ENCODE measurements around the gene JCAD.

Gene JCAD

GRCh38 chr10:29987471-29987870 lies 71.9 kb downstream of the JCAD start:
- no peak overlapping the region for H2AFZ ChIP-seq (ENCODE audit: low read length)
- H3K9ac ChIP-seq (ENCODE audit: low read depth, low read length, poor library complexity, severe bottlenecking), result no peak overlapping the region
- no peak overlapping the region for H3K4me3 ChIP-seq (ENCODE audit: low read length, poor library complexity, severe bottlenecking)
- H3K4me1 ChIP-seq (ENCODE audit: insufficient read depth, low read length, poor library complexity, severe bottlenecking), result no peaks in the 10 kb centered on the region
- no peaks in the 10 kb centered on the region for H4K20me1 ChIP-seq (ENCODE audit: insufficient read depth, low read length, poor library complexity, severe bottlenecking)
- H3K36me3 ChIP-seq (ENCODE audit: insufficient read depth, low read length), result no peaks in the 10 kb centered on the region
- H3F3A ChIP-seq (ENCODE audit: low read depth), result no peaks in the 10 kb centered on the region
- TF ChIP-seq EZH2phosphoT487 (IDR thresholded peaks at IDR 0.05; ENCODE audit: borderline replicate concordance) (no peak), CTCF (conservative IDR thresholded peaks at IDR 0.05; ENCODE audit: low read length) (no peak)
- H3K27me3 ChIP-seq (ENCODE audit: insufficient read depth, low read length, poor library complexity, severe bottlenecking), result no peaks in the 10 kb centered on the region
- no peak overlapping the region for H3K4me2 ChIP-seq (ENCODE audit: low read depth, low read length, poor library complexity, severe bottlenecking)
- H3K79me2 ChIP-seq (ENCODE audit: insufficient read depth, low read length), result no peaks in the 10 kb centered on the region
- peaks cover 4% of the 10 kb centered on the region; the same call in 1 of the 2 replicates for H3K9me3 ChIP-seq (ENCODE audit: insufficient read depth, low read depth, low read length)
- H3K9me2 ChIP-seq (replicated peaks; ENCODE audit: low read depth, low read length), result no peaks in the 10 kb centered on the region

- Histone ChIP-seq H3K4me1 (ENCODE audit: insufficient read depth, low read length, poor library complexity, severe bottlenecking) (no peaks in the 10 kb centered on the region), H3K9me3 (ENCODE audit: insufficient read depth, low read depth, low read length) (peaks cover 9% of the 10 kb centered on the region; the same call in 1 of the 2 replicates), H3K36me3 (ENCODE audit: insufficient read depth, low read length) (no peaks in the 10 kb centered on the region), H3K79me2 (ENCODE audit: insufficient read depth, low read length) (no peaks in the 10 kb centered on the region), H3K9ac (ENCODE audit: low read depth, low read length, poor library complexity, severe bottlenecking) (no peak overlapping the region), H4K20me1 (ENCODE audit: insufficient read depth, low read length, poor library complexity, severe bottlenecking) (no peaks in the 10 kb centered on the region), H3K27me3 (ENCODE audit: insufficient read depth, low read length, poor library complexity, severe bottlenecking) (no peaks in the 10 kb centered on the region), H3K4me3 (ENCODE audit: low read length, poor library complexity, severe bottlenecking) (no peak overlapping the region), H2AFZ (ENCODE audit: low read length) (no peak overlapping the region), H3K4me2 (ENCODE audit: low read depth, low read length, poor library complexity, severe bottlenecking) (no peak overlapping the region), H3F3A (ENCODE audit: low read depth) (no peaks in the 10 kb centered on the region), H3K9me2 (replicated peaks; ENCODE audit: low read depth, low read length) (no peaks in the 10 kb centered on the region)
- TF ChIP-seq CTCF (conservative IDR thresholded peaks at IDR 0.05; ENCODE audit: low read length) (no peak), EZH2phosphoT487 (IDR thresholded peaks at IDR 0.05; ENCODE audit: borderline replicate concordance) (no peak)
These were observed 76.3 kb downstream of the JCAD start for GRCh38 chr10:29982997-29983648.

GRCh38 chr10:29981510-29981909 lies 77.9 kb downstream of the JCAD start:
- Histone ChIP-seq H3K4me3 (ENCODE audit: low read length, poor library complexity, severe bottlenecking) (no peak overlapping the region), H3K4me2 (ENCODE audit: low read depth, low read length, poor library complexity, severe bottlenecking) (no peak overlapping the region), H3K9ac (ENCODE audit: low read depth, low read length, poor library complexity, severe bottlenecking) (no peak overlapping the region), H2AFZ (ENCODE audit: low read length) (no peak overlapping the region), H4K20me1 (ENCODE audit: insufficient read depth, low read length, poor library complexity, severe bottlenecking) (no peaks in the 10 kb centered on the region), H3K79me2 (ENCODE audit: insufficient read depth, low read length) (no peaks in the 10 kb centered on the region), H3K36me3 (ENCODE audit: insufficient read depth, low read length) (no peaks in the 10 kb centered on the region), H3K9me2 (replicated peaks; ENCODE audit: low read depth, low read length) (no peaks in the 10 kb centered on the region), H3K27me3 (ENCODE audit: insufficient read depth, low read length, poor library complexity, severe bottlenecking) (no peaks in the 10 kb centered on the region), H3K9me3 (ENCODE audit: insufficient read depth, low read depth, low read length) (peaks cover 9% of the 10 kb centered on the region; the same call in 1 of the 2 replicates), H3F3A (ENCODE audit: low read depth) (no peaks in the 10 kb centered on the region), H3K4me1 (ENCODE audit: insufficient read depth, low read length, poor library complexity, severe bottlenecking) (no peaks in the 10 kb centered on the region)
- TF ChIP-seq EZH2phosphoT487 (IDR thresholded peaks at IDR 0.05; ENCODE audit: borderline replicate concordance) (no peak), CTCF (conservative IDR thresholded peaks at IDR 0.05; ENCODE audit: low read length) (no peak)
